Left lobe of liver (tissue), 2 donors: Measurements from ENCODE around the gene EFCAB8. TPM values are rescaled to one million over a fixed set of nuclear protein-coding genes. Genes with fewer than 3 reads are reported as not detected.
"Not testable (repeated sequence)": the region's sequence is repeated elsewhere in the genome, so short reads cannot be mapped to it uniquely, and the experiment has no call there.

Experiments
- ATAC-seq: fragments of 200-7000 bp; cut with Tn5 transposase; one replicate; pipeline ENCODE4 v1.9.1; 2020; ENCODE audit warnings: mild to moderate bottlenecking, moderate library complexity
- DNase-seq: peaks from one replicate; pipeline ENCODE4 v3.0.0-alpha.2; 2020; ENCODE audit warnings: low spot score
- total RNA-seq: library from RNA; stranded (reverse); gene quantifications from one replicate; pipeline ENCODE4 v1.2.1, GENCODE V29; 2021
- donor health status: DM: no; HTN: no; CAD: no; lungs with moderate emphysema.
- donor health status: DM: no; HTN: yes; CAD: no.

Gene EFCAB8
- total RNA-seq, 1 donor from 2014 or later, result 0.15 TPM

GRCh38 chr20:32839227-32839981, 19.3 kb upstream of the EFCAB8 start:
- ATAC-seq, result no peak

GRCh38 chr20:32839982-32840285, 18.8 kb upstream of the EFCAB8 start:
- DNase-seq (no peak), ATAC-seq (no peak)

More at GRCh38 chr20:32839227-32839981, 19.3 kb upstream of the EFCAB8 start:
- no peak for DNase-seq

DNA sequence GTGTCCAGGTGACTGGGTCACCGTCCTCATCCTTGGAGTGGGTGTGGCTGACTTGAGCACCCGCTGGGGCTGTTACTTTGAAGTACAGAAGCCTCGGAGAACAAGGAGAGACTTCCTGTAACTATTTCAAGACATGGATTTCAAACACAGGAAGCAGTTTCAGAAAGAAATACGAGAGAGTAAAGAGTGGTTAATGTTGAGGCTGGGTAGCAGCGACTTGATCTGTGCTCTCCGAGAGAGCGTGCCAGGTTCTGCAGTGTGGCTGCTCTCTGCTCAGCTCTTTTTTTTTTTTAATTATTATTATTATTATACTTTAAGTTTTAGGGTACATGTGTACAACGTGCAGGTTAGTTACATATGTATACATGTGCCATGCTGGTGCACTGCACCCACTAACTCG, 17.5 kb upstream of the EFCAB8 start:
- no peak for DNase-seq
- no peak for ATAC-seq

- no peak for ATAC-seq
- DNase-seq, result no peak
Observed at GRCh38 chr20:32841632-32842031, 17.1 kb upstream of the EFCAB8 start.

DNA sequence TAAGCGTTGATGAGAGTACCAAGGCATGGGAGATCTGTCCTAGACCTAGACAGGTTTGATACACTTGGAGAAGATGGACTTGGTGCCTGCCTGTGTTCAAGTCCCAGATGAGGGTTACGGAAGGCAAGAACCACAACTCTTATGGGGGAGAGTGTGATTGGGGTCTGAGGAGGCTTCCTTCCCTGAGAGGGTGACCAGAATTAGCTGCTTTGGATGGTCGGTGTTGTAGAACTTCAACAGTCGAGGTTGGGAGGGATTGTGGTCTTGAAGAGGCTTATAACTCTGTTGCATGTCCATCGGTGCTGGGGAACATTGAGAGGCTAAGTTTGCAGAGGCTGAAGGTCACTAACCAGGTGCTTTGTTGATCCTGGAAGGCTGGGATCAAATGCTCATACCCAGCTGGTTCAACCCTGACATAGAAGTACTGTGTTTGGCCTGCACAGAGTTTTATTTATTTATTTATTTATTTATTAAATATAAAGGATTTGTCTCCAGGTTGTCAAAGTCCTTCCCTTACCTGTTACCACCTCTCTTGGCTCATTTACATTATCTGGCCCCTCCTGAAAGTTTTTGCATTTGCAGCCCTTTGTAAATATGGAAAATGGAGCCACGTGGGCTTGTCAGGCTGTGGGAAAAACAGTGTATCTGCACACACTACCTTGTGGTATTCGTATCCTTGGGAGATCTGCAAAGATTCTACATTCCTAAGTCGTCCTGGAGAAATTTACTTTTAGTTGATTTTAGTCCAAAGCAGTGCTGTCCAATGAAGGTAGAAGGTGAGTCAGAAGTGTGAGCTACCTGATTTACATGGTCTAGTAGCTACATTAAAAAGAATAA, 15.8 kb upstream of the EFCAB8 start:
- DNase-seq, result no peak

GRCh38 chr20:32845786-32846185, 12.9 kb upstream of the EFCAB8 start:
- no peak for DNase-seq
- ATAC-seq, result no peak

More for the DNA sequence above, 15.8 kb upstream of the EFCAB8 start:
- ATAC-seq, result peak; percentile 67

GRCh38 chr20:32846852-32847251, 11.9 kb upstream of the EFCAB8 start:
- ATAC-seq, result no peak
- no peak for DNase-seq

DNA sequence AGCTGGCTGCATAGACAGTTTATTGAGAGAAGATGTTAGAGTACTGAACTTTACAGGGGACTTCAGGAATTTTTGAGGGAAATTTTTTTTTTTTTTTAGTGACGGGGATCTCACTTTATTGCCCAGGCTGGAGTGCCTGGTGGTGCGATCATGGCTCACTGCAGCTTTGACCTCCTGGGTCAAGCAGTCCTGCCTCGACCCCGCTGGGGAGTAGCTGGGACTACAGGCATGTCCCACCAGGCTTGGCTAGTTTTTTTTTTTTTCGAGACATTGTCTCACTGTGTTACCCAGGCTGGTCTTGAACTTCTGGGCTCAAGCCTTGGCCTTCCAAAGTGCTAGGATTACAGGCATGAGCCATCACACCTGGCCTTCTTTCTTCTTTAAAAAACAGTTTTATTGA, 10.8 kb upstream of the EFCAB8 start:
- DNase-seq, result no peak

GRCh38 chr20:32848846-32849245, 9.9 kb upstream of the EFCAB8 start:
- ATAC-seq, result no peak
- DNase-seq, result no peak

More for the DNA sequence above, 10.8 kb upstream of the EFCAB8 start:
- ATAC-seq, result no peak

- no peak for ATAC-seq
- no peak for DNase-seq
Observed at GRCh38 chr20:32849577-32849976, 9.1 kb upstream of the EFCAB8 start.

DNA sequence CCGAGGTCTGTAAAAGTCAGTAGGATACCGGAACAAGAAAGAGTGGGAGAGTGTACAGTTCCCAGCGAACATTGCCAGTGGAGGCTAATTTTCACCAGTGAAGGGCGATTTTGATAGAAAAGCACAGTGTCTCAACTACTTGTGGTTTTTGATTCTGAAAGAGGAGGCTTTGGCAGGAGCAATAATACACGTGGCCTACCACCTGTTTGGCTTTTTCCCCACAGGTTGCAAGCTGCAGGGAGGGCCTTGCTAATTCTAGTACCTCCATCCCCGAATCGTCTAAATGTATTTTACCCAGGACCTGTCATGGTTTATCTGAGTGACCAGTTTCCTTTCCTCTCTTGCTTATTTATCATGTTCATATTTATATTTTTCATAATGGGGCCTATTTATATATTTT, 3.3 kb upstream of the EFCAB8 start:
- DNase-seq (no peak), ATAC-seq (no peak)

DNA sequence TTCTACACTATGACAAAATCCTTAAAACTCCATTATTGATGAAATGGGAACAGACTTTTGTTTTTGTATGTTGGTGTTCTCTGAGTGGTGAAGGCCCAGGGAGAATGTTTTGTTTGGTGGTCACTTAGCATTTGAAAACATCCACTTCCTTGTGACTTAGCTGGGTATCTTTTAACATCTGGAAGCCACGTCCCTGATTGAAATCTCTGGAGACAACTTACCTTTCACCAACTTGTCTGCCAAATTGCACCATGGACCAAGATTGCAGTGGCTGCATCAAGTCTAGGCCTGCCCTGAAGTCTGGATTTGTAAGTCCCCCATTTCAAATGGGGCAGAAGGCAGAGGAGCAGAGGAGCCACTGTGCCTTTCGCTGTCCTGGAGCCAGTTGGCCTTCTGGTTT, 534 bp upstream of the EFCAB8 start:
- ATAC-seq (no peak), DNase-seq (no peak)

GRCh38 chr20:32861446-32861845, 2.7 kb downstream of the EFCAB8 start:
- ATAC-seq (no peak), DNase-seq (no peak)

GRCh38 chr20:32869562-32869961, 10.8 kb downstream of the EFCAB8 start:
- no peak for ATAC-seq

DNA sequence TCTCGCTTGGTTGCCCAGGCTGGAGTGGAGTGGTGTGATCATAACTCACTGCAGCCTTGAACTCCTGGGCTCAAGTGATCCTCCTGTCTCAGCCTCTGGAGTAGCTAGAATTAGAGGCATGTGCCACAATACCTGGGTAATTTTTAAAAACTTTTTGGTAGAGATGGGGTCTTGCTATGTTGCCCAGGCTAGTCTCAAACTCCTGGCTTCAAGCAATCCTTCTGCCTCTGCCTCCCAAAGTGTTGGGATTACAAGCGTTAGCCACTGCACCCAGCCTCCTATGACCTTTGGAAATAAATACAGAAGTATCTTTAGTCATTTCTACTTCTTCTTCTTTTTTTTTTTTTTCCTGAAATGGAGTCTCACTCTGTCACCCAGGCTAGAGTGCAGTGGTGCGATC, 11.8 kb downstream of the EFCAB8 start:
- DNase-seq, ATAC-seq: not testable (repeated sequence)

More at GRCh38 chr20:32869562-32869961, 10.8 kb downstream of the EFCAB8 start:
- no peak for DNase-seq

DNA sequence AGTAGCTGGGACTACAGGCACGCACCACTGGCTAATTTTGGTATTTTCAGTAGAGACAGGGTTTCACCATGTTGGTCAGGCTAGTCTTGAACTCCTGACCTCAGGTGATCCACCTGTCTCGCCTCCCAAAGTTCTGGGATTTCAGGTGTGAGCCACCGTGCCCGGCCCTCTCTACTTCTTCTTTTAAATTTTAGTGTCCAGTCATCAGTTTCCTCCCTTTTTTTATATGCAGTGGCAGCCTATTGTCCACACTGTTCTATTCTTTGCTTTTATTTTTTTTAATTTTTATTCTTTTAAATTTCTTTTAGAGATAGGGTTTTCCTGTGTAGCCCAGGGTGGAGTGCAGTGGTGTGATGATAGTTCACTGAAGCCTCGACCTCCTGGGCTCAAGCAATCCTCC, 12.3 kb downstream of the EFCAB8 start:
- no peak for DNase-seq
- ATAC-seq, result no peak

DNA sequence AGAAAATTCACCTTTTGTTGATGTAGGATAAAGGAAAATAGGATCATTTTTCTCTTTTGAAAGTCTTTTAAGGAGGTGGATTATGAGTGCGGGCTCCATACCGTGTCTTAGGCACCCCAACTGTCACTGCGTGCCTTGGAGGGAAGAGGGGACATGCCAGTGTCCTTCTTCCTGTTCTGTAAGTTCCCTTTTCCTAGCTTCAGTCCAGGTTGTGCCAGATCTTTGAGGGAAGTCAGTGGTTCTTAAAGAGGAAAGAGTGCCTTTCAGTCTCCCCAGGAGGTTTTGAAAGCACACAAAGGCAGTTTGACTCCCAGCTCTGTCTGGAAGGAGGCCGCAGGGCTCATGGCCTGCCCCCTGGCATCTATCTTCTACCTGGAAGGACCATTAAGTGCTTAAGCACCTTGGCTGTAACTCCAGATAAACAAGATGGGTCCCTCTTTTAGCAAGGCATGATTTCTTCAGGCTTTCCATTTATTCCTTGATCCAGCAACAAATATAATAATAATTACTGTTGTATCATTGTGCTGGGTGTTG, 13.0 kb downstream of the EFCAB8 start:
- ATAC-seq, result peak; percentile 25

GRCh38 chr20:32872266-32872665, 13.5 kb downstream of the EFCAB8 start:
- ATAC-seq, result no peak
- DNase-seq, result no peak

More for the DNA sequence above, 13.0 kb downstream of the EFCAB8 start:
- no peak for DNase-seq

GRCh38 chr20:32875673-32876072, 16.9 kb downstream of the EFCAB8 start:
- ATAC-seq (no peak), DNase-seq (no peak)

- DNase-seq (no peak), ATAC-seq (no peak)
Observed at GRCh38 chr20:32877507-32877906, 18.8 kb downstream of the EFCAB8 start.

GRCh38 chr20:32878820-32879219, 20.1 kb downstream of the EFCAB8 start:
- ATAC-seq, result no peak
- DNase-seq, result no peak

GRCh38 chr20:32879538-32879937, 20.8 kb downstream of the EFCAB8 start:
- DNase-seq (no peak), ATAC-seq (no peak)
